Peyer's patch (tissue), 4 donors: Measurements from ENCODE around the gene FBLL1.

Experiments
- POLR2A ChIP-seq, 2 donors: fragments of 450-650 bp; IDR thresholded peaks; one replicate each; pipeline ENCODE4 v1.5.1; 2017; ENCODE audit warnings: antibody characterized with exemption in 2 of 2, mild to moderate bottlenecking in 2 of 2, moderate library complexity in 2 of 2
- TF ChIP-seq, protein P1 (sequence below), 6 experiments: fragments of 450-650 bp in 4 of 6; fragments of 200-600 bp in 2 of 6; sonication (generic) in 1 of 6; IDR thresholded peaks; one replicate each; pipeline ENCODE4 v1.5.1; 2017 to 2019; ENCODE audit warnings: antibody characterized with exemption in 6 of 6, mild to moderate bottlenecking in 3 of 6, moderate library complexity in 1 of 6

DNA sequence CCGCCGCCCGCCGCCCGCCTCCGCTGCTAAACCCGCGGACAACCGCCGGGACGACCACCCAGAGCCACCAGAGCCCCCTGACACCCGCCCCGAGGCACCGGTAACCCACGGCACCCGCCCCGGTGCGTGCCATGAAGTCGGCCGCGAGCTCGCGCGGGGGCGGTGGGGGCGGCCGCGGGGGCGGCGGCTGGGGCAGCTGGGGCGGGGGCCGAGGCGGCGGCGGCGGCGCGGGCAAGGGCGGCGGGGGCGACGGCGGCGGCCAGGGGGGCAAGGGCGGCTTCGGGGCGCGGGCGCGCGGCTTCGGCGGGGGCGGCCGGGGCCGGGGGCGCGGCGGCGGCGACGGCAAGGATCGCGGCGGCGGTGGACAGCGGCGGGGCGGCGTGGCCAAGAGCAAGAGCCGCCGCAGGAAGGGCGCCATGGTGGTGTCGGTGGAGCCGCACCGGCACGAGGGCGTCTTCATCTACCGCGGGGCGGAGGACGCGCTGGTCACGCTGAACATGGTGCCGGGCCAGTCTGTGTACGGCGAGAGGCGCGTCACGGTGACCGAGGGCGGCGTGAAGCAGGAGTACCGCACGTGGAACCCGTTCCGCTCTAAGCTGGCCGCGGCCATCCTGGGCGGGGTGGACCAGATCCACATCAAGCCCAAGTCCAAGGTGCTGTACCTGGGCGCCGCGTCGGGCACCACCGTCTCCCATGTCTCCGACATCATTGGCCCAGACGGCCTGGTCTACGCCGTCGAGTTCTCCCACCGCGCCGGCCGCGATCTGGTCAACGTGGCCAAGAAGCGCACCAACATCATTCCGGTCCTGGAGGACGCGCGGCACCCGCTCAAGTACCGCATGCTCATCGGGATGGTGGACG lies 499 bp downstream of the FBLL1 start:
- TF ChIP-seq, protein P1, sequence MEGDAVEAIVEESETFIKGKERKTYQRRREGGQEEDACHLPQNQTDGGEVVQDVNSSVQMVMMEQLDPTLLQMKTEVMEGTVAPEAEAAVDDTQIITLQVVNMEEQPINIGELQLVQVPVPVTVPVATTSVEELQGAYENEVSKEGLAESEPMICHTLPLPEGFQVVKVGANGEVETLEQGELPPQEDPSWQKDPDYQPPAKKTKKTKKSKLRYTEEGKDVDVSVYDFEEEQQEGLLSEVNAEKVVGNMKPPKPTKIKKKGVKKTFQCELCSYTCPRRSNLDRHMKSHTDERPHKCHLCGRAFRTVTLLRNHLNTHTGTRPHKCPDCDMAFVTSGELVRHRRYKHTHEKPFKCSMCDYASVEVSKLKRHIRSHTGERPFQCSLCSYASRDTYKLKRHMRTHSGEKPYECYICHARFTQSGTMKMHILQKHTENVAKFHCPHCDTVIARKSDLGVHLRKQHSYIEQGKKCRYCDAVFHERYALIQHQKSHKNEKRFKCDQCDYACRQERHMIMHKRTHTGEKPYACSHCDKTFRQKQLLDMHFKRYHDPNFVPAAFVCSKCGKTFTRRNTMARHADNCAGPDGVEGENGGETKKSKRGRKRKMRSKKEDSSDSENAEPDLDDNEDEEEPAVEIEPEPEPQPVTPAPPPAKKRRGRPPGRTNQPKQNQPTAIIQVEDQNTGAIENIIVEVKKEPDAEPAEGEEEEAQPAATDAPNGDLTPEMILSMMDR (IDR thresholded peaks at IDR 0.05): no peak
- no peak for TF ChIP-seq POLR2A (IDR thresholded peaks at IDR 0.05)
